ENCODE measurements around the gene RAB37.

The RAB37 gene

GRCh38 chr17:74749279-74750038 lies 12.4 kb downstream of the RAB37 start:
- Histone ChIP-seq H2AFZ (ENCODE audit: low read length) (no peak overlapping the region), H3K4me1 (ENCODE audit: insufficient read depth, low read length, severe bottlenecking) (peaks cover 20% of the 10 kb centered on the region), H3K27ac (ENCODE audit: low read depth, low read length, poor library complexity, severe bottlenecking) (no peak overlapping the region), H3K9ac (ENCODE audit: low read length) (peak overlapping the region; percentile 75), H3F3A (ENCODE audit: insufficient read depth, low read length) (no peaks in the 10 kb centered on the region), H3K79me2 (ENCODE audit: insufficient read depth, low read length) (no peaks in the 10 kb centered on the region), H3K36me3 (ENCODE audit: insufficient read depth, low read length) (no peaks in the 10 kb centered on the region), H3K4me3 (ENCODE audit: low read depth, low read length, poor library complexity, severe bottlenecking) (peak overlapping the region; percentile 73), H3K9me3 (ENCODE audit: low read length) (no peaks in the 10 kb centered on the region), H3K4me2 (ENCODE audit: low read length) (peak overlapping the region; percentile 65), H4K20me1 (ENCODE audit: insufficient read depth, low read length) (no peaks in the 10 kb centered on the region), H3K9me2 (ENCODE audit: low read depth, low read length) (no peaks in the 10 kb centered on the region), H3K27me3 (ENCODE audit: insufficient read depth, low read length) (no peaks in the 10 kb centered on the region)
- TF ChIP-seq EZH2 (IDR thresholded peaks at IDR 0.05; ENCODE audit: borderline replicate concordance, low read length), result no peak
- TF ChIP-seq CTCF (IDR thresholded peaks at IDR 0.05; ENCODE audit: low read length), result no peak

- no peak for TF ChIP-seq EZH2 (IDR thresholded peaks at IDR 0.05; ENCODE audit: borderline replicate concordance, low read length)
- TF ChIP-seq CTCF (IDR thresholded peaks at IDR 0.05; ENCODE audit: low read length), result no peak
- Histone ChIP-seq H3F3A (ENCODE audit: insufficient read depth, low read length) (no peaks in the 10 kb centered on the region), H3K27me3 (ENCODE audit: insufficient read depth, low read length) (no peaks in the 10 kb centered on the region), H3K9me2 (ENCODE audit: low read depth, low read length) (no peaks in the 10 kb centered on the region), H3K9me3 (ENCODE audit: low read length) (no peaks in the 10 kb centered on the region), H3K79me2 (ENCODE audit: insufficient read depth, low read length) (no peaks in the 10 kb centered on the region), H2AFZ (ENCODE audit: low read length) (no peak overlapping the region), H3K36me3 (ENCODE audit: insufficient read depth, low read length) (no peaks in the 10 kb centered on the region), H3K9ac (ENCODE audit: low read length) (peak overlapping the region; percentile 75; the same call in 1 of the 2 replicates), H3K27ac (ENCODE audit: low read depth, low read length, poor library complexity, severe bottlenecking) (no peak overlapping the region), H3K4me3 (ENCODE audit: low read depth, low read length, poor library complexity, severe bottlenecking) (peak overlapping the region; percentile 73), H3K4me2 (ENCODE audit: low read length) (peak overlapping the region; percentile 65), H4K20me1 (ENCODE audit: insufficient read depth, low read length) (no peaks in the 10 kb centered on the region), H3K4me1 (ENCODE audit: insufficient read depth, low read length, severe bottlenecking) (peaks cover 17% of the 10 kb centered on the region)
These were observed 12.9 kb downstream of the RAB37 start for GRCh38 chr17:74750039-74750326.

- no peaks in the 10 kb centered on the region for H3K9me3 ChIP-seq (ENCODE audit: low read length)
- no peak overlapping the region for H3K27ac ChIP-seq (ENCODE audit: low read depth, low read length, poor library complexity, severe bottlenecking)
- peak overlapping the region; percentile 73 for H3K4me3 ChIP-seq (ENCODE audit: low read depth, low read length, poor library complexity, severe bottlenecking)
- H2AFZ ChIP-seq (ENCODE audit: low read length), result no peak overlapping the region
- no peaks in the 10 kb centered on the region for H3K27me3 ChIP-seq (ENCODE audit: insufficient read depth, low read length)
- no peak for TF ChIP-seq EZH2 (IDR thresholded peaks at IDR 0.05; ENCODE audit: borderline replicate concordance, low read length)
- TF ChIP-seq CTCF (IDR thresholded peaks at IDR 0.05; ENCODE audit: low read length), result no peak
- H3K9me2 ChIP-seq (ENCODE audit: low read depth, low read length), result no peaks in the 10 kb centered on the region
- no peaks in the 10 kb centered on the region for H3K79me2 ChIP-seq (ENCODE audit: insufficient read depth, low read length)
- no peaks in the 10 kb centered on the region for H3F3A ChIP-seq (ENCODE audit: insufficient read depth, low read length)
- H3K36me3 ChIP-seq (ENCODE audit: insufficient read depth, low read length), result no peaks in the 10 kb centered on the region
- H3K9ac ChIP-seq (ENCODE audit: low read length), result peak overlapping the region; percentile 75; the same call in 1 of the 2 replicates
- H3K4me2 ChIP-seq (ENCODE audit: low read length), result peak overlapping the region; percentile 65
- peaks cover 17% of the 10 kb centered on the region for H3K4me1 ChIP-seq (ENCODE audit: insufficient read depth, low read length, severe bottlenecking)
- no peaks in the 10 kb centered on the region for H4K20me1 ChIP-seq (ENCODE audit: insufficient read depth, low read length)
These were observed 13.4 kb downstream of the RAB37 start for GRCh38 chr17:74750327-74751069.
